C1 segment of cervical spinal cord (tissue), 14 donors: ENCODE data around the gene FAM120A.

Experiments
- DNase-seq, 14 donors: peaks; one replicate each; lab custom pipeline; 2025; lab: John Stamatoyannopoulos, UW

Gene FAM120A

GRCh38 chr9:93613174-93613573 lies 161.7 kb downstream of the FAM120A start:
- DNase-seq, result no peak

- DNase-seq, result no peak
Measured at GRCh38 chr9:93613791-93614190, 162.3 kb downstream of the FAM120A start.

- no peak for DNase-seq
Measured at GRCh38 chr9:93614830-93615468, 163.5 kb downstream of the FAM120A start.
